ENCODE measurements around the gene C5orf46. TPM values are rescaled to one million over a fixed set of nuclear protein-coding genes. Genes with fewer than 3 reads are reported as not detected.

Gene C5orf46
- total and polyA plus RNA-seq, 2 of the 13 experiments (the other 11 are each of a cell fraction or from before 2014, with no cell fraction given), result not detected

DNA sequence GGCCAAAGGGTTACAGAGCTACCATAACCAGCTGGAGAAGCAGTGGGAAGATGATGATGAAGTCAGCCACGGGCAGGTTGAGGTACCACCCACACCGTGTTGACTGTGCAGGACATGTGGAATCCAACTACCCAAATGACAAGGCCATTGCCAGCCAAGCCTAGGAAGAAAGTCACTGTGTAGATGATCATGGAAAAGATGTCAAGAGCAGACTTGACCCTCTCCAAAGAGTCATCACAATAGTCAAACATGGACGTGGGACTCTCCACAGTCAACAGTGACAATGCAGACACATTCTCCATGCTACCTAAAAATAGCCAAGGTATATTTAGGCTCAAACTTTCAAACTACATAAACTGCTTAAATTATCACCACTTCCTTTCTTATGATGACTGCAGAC, 54.0 kb downstream of the C5orf46 start:
- no peak overlapping the region for H3K4me2 ChIP-seq (ENCODE audit: low read depth, low read length)
- no peak for FAIRE-seq
- H2AFZ ChIP-seq (ENCODE audit: low read length), result no peak overlapping the region
- no peak for TF ChIP-seq ZC3H4 (CRISPR knock-in tag; IDR thresholded peaks at IDR 0.05; ENCODE audit: borderline replicate concordance)
- TF ChIP-seq ZFP36L2 (CRISPR knock-in tag; IDR thresholded peaks at IDR 0.05), result no peak
- TF ChIP-seq ZBTB1 (CRISPR knock-in tag; IDR thresholded peaks at IDR 0.05; ENCODE audit: borderline replicate concordance), result no peak
- no peak for TF ChIP-seq ZNF430 (CRISPR knock-in tag; IDR thresholded peaks at IDR 0.05)
- TF ChIP-seq BCL6 (CRISPR knock-in tag; IDR thresholded peaks at IDR 0.05), result no peak
- TF ChIP-seq DMAP1 (CRISPR knock-in tag; IDR thresholded peaks at IDR 0.05), result no peak
- no peak for TF ChIP-seq CREM (IDR thresholded peaks at IDR 0.05)
- TF ChIP-seq CREM (CRISPR knock-in tag; IDR thresholded peaks at IDR 0.05), result no peak
- TF ChIP-seq HNF4G (IDR thresholded peaks at IDR 0.05; ENCODE audit: borderline replicate concordance, low read depth, low read length), result no peak
- no peak for TF ChIP-seq HNF4G (CRISPR knock-in tag; IDR thresholded peaks at IDR 0.05; ENCODE audit: borderline replicate concordance, low read depth)
- H3K27me3 ChIP-seq (ENCODE audit: control insufficient read depth in 1 of 2, insufficient read depth in 2 of 2, low read length in 2 of 2), result no peaks in the 10 kb centered on the region
- in situ Hi-C loops (cut with HindIII; ENCODE audit: extremely low pct_ligation_motif_present, low pct_unique_long_range_greater_than_20kb), result no loop called here
- no peaks in the 10 kb centered on the region for H3K9me3 ChIP-seq (ENCODE audit: low read length)
- BruUV-seq (replicated peaks), result no TSS peak
- ChIA-PET POLR2A (no interaction called here), CTCF (ENCODE audit: low intra/inter-chr PET ratio, low total read pairs) (no interaction called here)
- H3K27ac ChIP-seq (ENCODE audit: extremely low read length, insufficient read depth, low read length), result no peak overlapping the region
- intact Hi-C loops (cut with micrococcal nuclease; ENCODE audit: unreplicated experiment), result loop anchor here (10.0 kb wide), 1 partner anchor 272 kb away; no protein-coding TSS in a partner anchor
- no peak overlapping the region for H3K4me3 ChIP-seq (replicated peaks in 1 of 3; ENCODE audit: insufficient read depth in 1 of 3, low read depth in 2 of 3, low read length in 3 of 3)
- ATAC-seq, result no peak
- WGBS (ENCODE audit: low lambda C conversion rate), result 46% methylated on average over 3 of the region's 3 CpGs
- H3K36me3 ChIP-seq (replicated peaks in 1 of 2; ENCODE audit: control insufficient read depth in 1 of 2, insufficient read depth in 2 of 2, low read length in 2 of 2), result no peaks in the 10 kb centered on the region
- H3K9ac ChIP-seq (ENCODE audit: insufficient read depth, low read depth, low read length), result no peak overlapping the region
- no peak for DNase-seq (ENCODE audit: low spot score)
- H3K4me1 ChIP-seq (ENCODE audit: insufficient read depth, low read length), result no peaks in the 10 kb centered on the region
- no peaks in the 10 kb centered on the region for H4K20me1 ChIP-seq (ENCODE audit: insufficient read depth, low read length)
- no peaks in the 10 kb centered on the region for H3K79me2 ChIP-seq (ENCODE audit: insufficient read depth, low read length)

DNA sequence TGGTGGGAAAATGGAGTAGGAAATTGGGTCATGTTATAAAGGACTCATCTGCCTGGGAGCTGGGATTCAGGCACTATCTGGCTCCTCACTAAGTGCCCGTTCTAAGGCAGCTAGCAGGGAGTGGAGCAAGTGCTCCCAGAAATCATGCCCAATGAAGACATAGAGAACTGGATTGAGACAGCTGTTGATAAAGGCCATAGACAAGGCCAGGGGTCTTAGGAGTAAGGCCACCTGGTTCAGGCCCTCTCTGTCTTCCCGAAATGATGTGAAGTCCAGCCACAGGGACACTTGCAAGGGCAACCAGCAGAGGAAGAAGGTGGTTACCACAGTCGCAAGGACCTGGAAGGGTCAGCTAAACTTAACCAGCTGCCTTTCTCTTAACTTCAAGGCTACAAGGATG, 54.8 kb downstream of the C5orf46 start:
- WGBS (ENCODE audit: low lambda C conversion rate), result 64% methylated on average over 3 of the region's 3 CpGs
- in situ Hi-C loops (cut with HindIII; ENCODE audit: extremely low pct_ligation_motif_present, low pct_unique_long_range_greater_than_20kb), result no loop called here
- Histone ChIP-seq H3K9ac (ENCODE audit: insufficient read depth, low read depth, low read length) (no peak overlapping the region), H3K36me3 (replicated peaks in 1 of 2; ENCODE audit: control insufficient read depth in 1 of 2, insufficient read depth in 2 of 2, low read length in 2 of 2) (no peaks in the 10 kb centered on the region), H3K27ac (ENCODE audit: extremely low read length, insufficient read depth, low read length) (no peak overlapping the region), H3K79me2 (ENCODE audit: insufficient read depth, low read length) (no peaks in the 10 kb centered on the region), H3K4me1 (ENCODE audit: insufficient read depth, low read length) (no peaks in the 10 kb centered on the region), H2AFZ (ENCODE audit: low read length) (no peak overlapping the region), H3K27me3 (ENCODE audit: control insufficient read depth in 1 of 2, insufficient read depth in 2 of 2, low read length in 2 of 2) (no peaks in the 10 kb centered on the region), H3K4me3 (replicated peaks in 1 of 3; ENCODE audit: insufficient read depth in 1 of 3, low read depth in 2 of 3, low read length in 3 of 3) (no peak overlapping the region), H3K4me2 (ENCODE audit: low read depth, low read length) (no peak overlapping the region), H4K20me1 (ENCODE audit: insufficient read depth, low read length) (no peaks in the 10 kb centered on the region), H3K9me3 (ENCODE audit: low read length) (no peaks in the 10 kb centered on the region)
- BruUV-seq (replicated peaks), result no TSS peak
- FAIRE-seq (no peak), ATAC-seq (no peak), DNase-seq (ENCODE audit: low spot score) (no peak)
- POLR2A ChIA-PET, result interaction anchor here (1.7 kb wide), 1 partner anchor 13 kb away, joined by 4 read pairs; no protein-coding TSS in a partner anchor
- CTCF ChIA-PET (ENCODE audit: low intra/inter-chr PET ratio, low total read pairs), result no interaction called here
- intact Hi-C loops (cut with micrococcal nuclease; ENCODE audit: unreplicated experiment), result loop anchor here (10.0 kb wide), 1 partner anchor 273 kb away; no protein-coding TSS in a partner anchor
- TF ChIP-seq DMAP1 (CRISPR knock-in tag; IDR thresholded peaks at IDR 0.05) (no peak), MED13 (CRISPR knock-in tag; IDR thresholded peaks at IDR 0.05) (no peak)
- TF ChIP-seq, protein P1, sequence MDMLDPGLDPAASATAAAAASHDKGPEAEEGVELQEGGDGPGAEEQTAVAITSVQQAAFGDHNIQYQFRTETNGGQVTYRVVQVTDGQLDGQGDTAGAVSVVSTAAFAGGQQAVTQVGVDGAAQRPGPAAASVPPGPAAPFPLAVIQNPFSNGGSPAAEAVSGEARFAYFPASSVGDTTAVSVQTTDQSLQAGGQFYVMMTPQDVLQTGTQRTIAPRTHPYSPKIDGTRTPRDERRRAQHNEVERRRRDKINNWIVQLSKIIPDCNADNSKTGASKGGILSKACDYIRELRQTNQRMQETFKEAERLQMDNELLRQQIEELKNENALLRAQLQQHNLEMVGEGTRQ (IDR thresholded peaks at IDR 0.05; ENCODE audit: low read depth, low read length), result no peak
- TF ChIP-seq, protein P1 (CRISPR knock-in tag; IDR thresholded peaks at IDR 0.05; ENCODE audit: borderline replicate concordance), result no peak
- TF ChIP-seq, protein P2, sequence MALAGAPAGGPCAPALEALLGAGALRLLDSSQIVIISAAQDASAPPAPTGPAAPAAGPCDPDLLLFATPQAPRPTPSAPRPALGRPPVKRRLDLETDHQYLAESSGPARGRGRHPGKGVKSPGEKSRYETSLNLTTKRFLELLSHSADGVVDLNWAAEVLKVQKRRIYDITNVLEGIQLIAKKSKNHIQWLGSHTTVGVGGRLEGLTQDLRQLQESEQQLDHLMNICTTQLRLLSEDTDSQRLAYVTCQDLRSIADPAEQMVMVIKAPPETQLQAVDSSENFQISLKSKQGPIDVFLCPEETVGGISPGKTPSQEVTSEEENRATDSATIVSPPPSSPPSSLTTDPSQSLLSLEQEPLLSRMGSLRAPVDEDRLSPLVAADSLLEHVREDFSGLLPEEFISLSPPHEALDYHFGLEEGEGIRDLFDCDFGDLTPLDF (CRISPR knock-in tag; IDR thresholded peaks at IDR 0.05), result no peak
- TF ChIP-seq, protein P3, sequence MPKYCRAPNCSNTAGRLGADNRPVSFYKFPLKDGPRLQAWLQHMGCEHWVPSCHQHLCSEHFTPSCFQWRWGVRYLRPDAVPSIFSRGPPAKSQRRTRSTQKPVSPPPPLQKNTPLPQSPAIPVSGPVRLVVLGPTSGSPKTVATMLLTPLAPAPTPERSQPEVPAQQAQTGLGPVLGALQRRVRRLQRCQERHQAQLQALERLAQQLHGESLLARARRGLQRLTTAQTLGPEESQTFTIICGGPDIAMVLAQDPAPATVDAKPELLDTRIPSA (CRISPR knock-in tag; IDR thresholded peaks at IDR 0.05; ENCODE audit: borderline replicate concordance), result no peak

Data from HepG2 (cell line).